Uterus (tissue), 4 donors: Measurements from ENCODE around the gene RDM1. TPM values are rescaled to one million over a fixed set of nuclear protein-coding genes. Genes with fewer than 3 reads are reported as not detected.

Source experiments
- DNase-seq, 2 donors: peaks; one replicate each; pipeline ENCODE4 v3.0.0-alpha.2; 2019 to 2020
- H3K27ac ChIP-seq, 2 donors: fragments of 200-600 bp; sonication (generic); 1 replicate in 1 of 2; 2 replicates in 1 of 2; pipeline ENCODE4 v1.5.1; 2016 to 2018
- H3K27me3 ChIP-seq, 2 donors: fragments of 200-600 bp; sonication (generic); one replicate each; pipeline ENCODE4 v1.5.1; 2018 to 2019; ENCODE audit warnings: control low read depth in 1 of 2
- H3K36me3 ChIP-seq, 2 donors: fragments of 200-600 bp; sonication (generic); one replicate each; pipeline ENCODE4 v1.5.1; 2019; ENCODE audit warnings: control low read depth in 1 of 2
- H3K4me1 ChIP-seq, 2 donors: fragments of 200-600 bp; sonication (generic); one replicate each; pipeline ENCODE4 v1.5.1; 2018 to 2019; ENCODE audit warnings: control low read depth in 1 of 2
- H3K4me3 ChIP-seq, 2 donors: fragments of 200-600 bp; sonication (generic); 1 replicate in 1 of 2; 2 replicates in 1 of 2; pipeline ENCODE4 v1.5.1; 2018 to 2019; ENCODE audit warnings: mild to moderate bottlenecking in 1 of 2
- H3K9me3 ChIP-seq, 2 donors: fragments of 200-600 bp; sonication (generic); one replicate each; pipeline ENCODE4 v1.5.1; 2019; ENCODE audit warnings: control low read depth in 1 of 2
- POLR2A ChIP-seq, 2 donors: fragments of 450-650 bp; IDR thresholded peaks; one replicate each; pipeline ENCODE4 v1.6.1; 2016; ENCODE audit warnings: antibody characterized with exemption in 2 of 2, mild to moderate bottlenecking in 1 of 2, moderate library complexity in 1 of 2
- intact Hi-C: fragments of 100-400 bp; cut with DNase I; formaldehyde crosslinking; loops from one replicate; pipeline ENCODE4 v1.15.1; 2023; ENCODE audit warnings: low total_unique reads
- total RNA-seq, 4 donors: library from RNA; depleted of rRNA in 3 of 4; stranded (reverse); fragments of >200 nt in 3 of 4; gene quantifications; one replicate each; pipeline versions ENCODE4 v1.1.0 to v1.2.4, GENCODE V29; 2014 to 2023
- TF ChIP-seq, protein P1 (sequence below), 4 experiments: fragments of 200-600 bp in 2 of 4; fragments of 450-650 bp in 2 of 4; sonication (generic) in 2 of 4; IDR thresholded peaks; one replicate each; pipeline ENCODE4 v1.5.1; 2016 to 2019; ENCODE audit warnings: antibody characterized with exemption in 4 of 4, mild to moderate bottlenecking in 2 of 4, moderate library complexity in 1 of 4
- donor health status: DM: yes; HTN: yes; CAD: no.

RDM1 gene
- total RNA-seq, 4 donors from 2014 or later: 3.5 TPM; not detected in 3

DNA sequence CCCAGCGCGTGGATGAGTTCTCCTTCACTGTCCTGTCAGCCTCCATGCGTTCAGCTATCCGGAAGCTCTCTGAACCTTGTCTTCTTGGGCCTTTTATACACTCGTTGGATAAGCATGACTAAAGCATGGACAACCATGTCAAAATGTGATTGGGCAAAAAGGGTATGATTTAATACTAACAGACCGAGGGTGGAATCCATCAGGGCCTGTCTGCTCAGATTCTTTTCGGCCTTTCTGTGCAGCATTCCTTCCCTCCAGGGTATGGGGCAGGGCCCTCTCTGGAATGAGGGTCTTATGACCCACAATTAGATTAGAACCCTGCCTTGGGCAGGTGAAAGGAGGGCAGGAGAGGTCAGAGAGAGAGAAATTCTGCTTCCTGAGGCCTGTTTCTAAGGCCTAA lies 36.4 kb downstream of the RDM1 start:
- Histone ChIP-seq H3K4me3 (no peak overlapping the region), H3K27me3 (no peaks in the 10 kb centered on the region), H3K9me3 (no peaks in the 10 kb centered on the region), H3K36me3 (no peaks in the 10 kb centered on the region), H3K4me1 (no peaks in the 10 kb centered on the region), H3K27ac (no peak overlapping the region)
- intact Hi-C loops: no loop called here
- TF ChIP-seq, protein P1, sequence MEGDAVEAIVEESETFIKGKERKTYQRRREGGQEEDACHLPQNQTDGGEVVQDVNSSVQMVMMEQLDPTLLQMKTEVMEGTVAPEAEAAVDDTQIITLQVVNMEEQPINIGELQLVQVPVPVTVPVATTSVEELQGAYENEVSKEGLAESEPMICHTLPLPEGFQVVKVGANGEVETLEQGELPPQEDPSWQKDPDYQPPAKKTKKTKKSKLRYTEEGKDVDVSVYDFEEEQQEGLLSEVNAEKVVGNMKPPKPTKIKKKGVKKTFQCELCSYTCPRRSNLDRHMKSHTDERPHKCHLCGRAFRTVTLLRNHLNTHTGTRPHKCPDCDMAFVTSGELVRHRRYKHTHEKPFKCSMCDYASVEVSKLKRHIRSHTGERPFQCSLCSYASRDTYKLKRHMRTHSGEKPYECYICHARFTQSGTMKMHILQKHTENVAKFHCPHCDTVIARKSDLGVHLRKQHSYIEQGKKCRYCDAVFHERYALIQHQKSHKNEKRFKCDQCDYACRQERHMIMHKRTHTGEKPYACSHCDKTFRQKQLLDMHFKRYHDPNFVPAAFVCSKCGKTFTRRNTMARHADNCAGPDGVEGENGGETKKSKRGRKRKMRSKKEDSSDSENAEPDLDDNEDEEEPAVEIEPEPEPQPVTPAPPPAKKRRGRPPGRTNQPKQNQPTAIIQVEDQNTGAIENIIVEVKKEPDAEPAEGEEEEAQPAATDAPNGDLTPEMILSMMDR (IDR thresholded peaks at IDR 0.05): no peak
- TF ChIP-seq POLR2A (IDR thresholded peaks at IDR 0.05): no peak
- no peak for DNase-seq

DNA sequence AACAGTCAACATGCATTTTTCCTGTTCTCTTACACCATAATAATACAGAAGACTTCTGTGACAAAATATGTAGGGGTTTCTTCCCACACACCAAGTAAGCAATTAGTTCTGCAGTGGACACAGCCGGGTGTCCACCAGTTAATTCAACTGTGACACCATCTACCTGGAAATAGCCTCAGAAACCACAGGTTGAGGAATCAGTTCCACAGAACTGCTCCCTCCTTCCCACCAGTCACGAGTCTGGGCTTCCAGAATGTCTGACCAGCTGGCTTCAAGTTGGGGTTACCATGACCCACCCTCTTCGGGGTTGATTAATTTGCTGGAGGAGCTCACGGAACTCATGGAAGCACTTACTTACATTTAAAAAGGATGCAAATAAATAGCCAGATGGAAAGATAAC lies 36.8 kb downstream of the RDM1 start:
- no peaks in the 10 kb centered on the region for H3K9me3 ChIP-seq
- intact Hi-C loops: no loop called here
- H3K27ac ChIP-seq: no peak overlapping the region
- H3K36me3 ChIP-seq: no peaks in the 10 kb centered on the region
- no peak for DNase-seq
- no peak for TF ChIP-seq POLR2A (IDR thresholded peaks at IDR 0.05)
- TF ChIP-seq, protein P1 (IDR thresholded peaks at IDR 0.05): no peak
- H3K4me1 ChIP-seq: no peaks in the 10 kb centered on the region
- no peaks in the 10 kb centered on the region for H3K27me3 ChIP-seq
- H3K4me3 ChIP-seq: no peak overlapping the region

DNA sequence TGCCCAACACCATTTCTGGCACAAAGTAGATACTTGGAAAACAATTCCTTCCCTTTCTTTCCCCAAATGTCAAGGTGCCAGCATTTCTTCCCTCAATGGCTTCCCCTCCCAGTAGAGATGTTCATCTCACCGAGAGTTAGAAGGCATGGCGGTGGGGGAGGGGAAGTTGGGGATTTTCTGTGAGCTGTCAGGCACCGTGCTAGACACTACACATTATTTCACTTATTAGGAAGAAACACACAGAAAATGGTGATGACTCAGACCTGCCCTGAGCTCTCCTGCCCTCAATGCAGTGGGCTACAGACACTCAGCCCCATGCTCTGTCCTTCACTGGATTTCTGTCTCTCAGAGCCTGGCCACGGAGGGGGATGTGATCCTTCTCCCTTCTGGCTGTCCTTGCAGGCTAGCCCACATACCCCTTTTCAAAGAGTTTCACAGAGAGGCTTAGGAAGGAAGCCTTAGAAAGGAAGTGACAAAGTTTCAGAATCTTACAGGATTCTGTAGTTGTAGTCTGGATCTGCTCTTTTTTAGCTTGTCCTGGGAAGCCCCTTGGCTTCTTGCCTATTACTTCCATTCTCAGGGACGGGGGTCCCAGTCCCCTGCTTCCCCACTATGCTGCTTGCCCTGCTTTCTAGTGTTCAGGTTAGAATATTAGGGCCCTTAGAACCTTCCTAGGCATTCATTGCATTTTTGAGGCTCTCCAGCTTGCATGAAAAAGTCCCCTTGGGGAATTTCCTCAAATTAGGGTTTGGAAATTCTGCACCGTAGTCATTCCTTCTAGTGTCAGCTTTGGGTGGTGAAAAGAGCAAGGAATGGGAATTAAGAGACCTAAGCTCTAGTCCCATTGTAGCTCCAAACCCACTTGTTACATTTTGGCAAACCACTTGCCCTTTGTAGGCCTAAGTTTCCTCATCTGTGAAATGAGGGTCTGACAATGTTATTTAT lies 38.2 kb downstream of the RDM1 start:
- no peak overlapping the region for H3K4me3 ChIP-seq
- no peak overlapping the region for H3K27ac ChIP-seq
- no peak for TF ChIP-seq POLR2A (IDR thresholded peaks at IDR 0.05)
- TF ChIP-seq, protein P1 (IDR thresholded peaks at IDR 0.05): no peak
- intact Hi-C loops: no loop called here
- no peak for DNase-seq
- H3K36me3 ChIP-seq: no peaks in the 10 kb centered on the region
- H3K9me3 ChIP-seq: no peaks in the 10 kb centered on the region
- no peaks in the 10 kb centered on the region for H3K27me3 ChIP-seq
- no peaks in the 10 kb centered on the region for H3K4me1 ChIP-seq

DNA sequence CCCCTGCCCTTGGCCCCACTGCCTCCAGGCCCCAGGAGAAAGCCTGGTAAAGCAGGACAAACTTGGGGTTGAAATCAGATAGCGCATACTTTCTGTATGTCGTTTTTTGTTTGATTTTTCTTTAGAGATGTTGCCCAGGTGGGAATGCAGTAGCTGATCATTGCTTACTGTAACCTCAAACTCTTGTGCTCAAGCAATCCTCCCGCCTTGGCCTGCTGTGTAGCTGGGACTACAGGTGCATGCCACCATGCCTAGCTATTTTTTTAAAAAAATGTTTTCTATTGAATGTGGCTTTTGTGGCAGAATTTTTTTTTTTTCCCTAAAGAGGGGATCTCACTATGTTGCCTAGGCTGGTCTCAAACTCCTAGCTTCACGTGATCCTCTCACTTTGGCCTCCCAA lies 39.3 kb downstream of the RDM1 start:
- no peaks in the 10 kb centered on the region for H3K27me3 ChIP-seq
- no peak for TF ChIP-seq POLR2A (IDR thresholded peaks at IDR 0.05)
- TF ChIP-seq, protein P1 (IDR thresholded peaks at IDR 0.05): no peak
- intact Hi-C loops: no loop called here
- DNase-seq: no peak
- H3K4me3 ChIP-seq: no peak overlapping the region
- no peak overlapping the region for H3K27ac ChIP-seq
- H3K9me3 ChIP-seq: no peaks in the 10 kb centered on the region
- H3K4me1 ChIP-seq: no peaks in the 10 kb centered on the region
- H3K36me3 ChIP-seq: no peaks in the 10 kb centered on the region

DNA sequence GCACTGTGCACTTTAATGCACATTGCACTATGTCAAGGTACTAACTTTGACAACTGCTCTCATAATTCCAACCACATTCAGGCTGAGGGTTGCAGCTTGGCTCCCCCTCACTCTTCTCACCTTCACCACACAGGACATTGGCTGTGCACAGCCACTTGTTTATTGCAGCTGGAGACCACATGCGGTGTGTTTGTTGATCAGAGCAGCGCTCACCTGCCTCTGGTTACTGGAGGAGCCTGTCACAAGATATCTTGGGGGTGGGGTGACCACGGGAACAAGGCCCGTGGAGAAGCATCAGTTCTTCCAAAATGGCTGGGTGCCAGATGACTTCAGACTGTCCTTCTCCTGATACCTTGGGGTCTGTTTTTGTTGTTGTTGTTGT lies 39.8 kb downstream of the RDM1 start:
- no peak for DNase-seq
- intact Hi-C loops: no loop called here
- TF ChIP-seq, protein P1 (IDR thresholded peaks at IDR 0.05): no peak
- TF ChIP-seq POLR2A (IDR thresholded peaks at IDR 0.05): no peak
- Histone ChIP-seq H3K9me3 (no peaks in the 10 kb centered on the region), H3K4me3 (no peak overlapping the region), H3K36me3 (no peaks in the 10 kb centered on the region), H3K27ac (no peak overlapping the region), H3K27me3 (no peaks in the 10 kb centered on the region), H3K4me1 (no peaks in the 10 kb centered on the region)
